H1 (cell line): Measurements from ENCODE around the gene WDR81. TPM values are rescaled to one million over a fixed set of nuclear protein-coding genes. Genes with fewer than 3 reads are reported as not detected.
A peak's percentile ranks its signal among the peaks of the same experiment; 100 is the strongest.

Experiments
- CTCF ChIA-PET: fragments of 300-600 bp; sonication (Branson Sonifier 250); formaldehyde crosslinking; loops from one replicate; lab custom pipeline; 2021; ENCODE audit not compliant: partially characterized antibody; lab: Charles Lee
- POLR2A ChIA-PET: fragments of 300-600 bp; sonication (Branson Sonifier 250); formaldehyde crosslinking; loops from one replicate; lab custom pipeline; 2021; ENCODE audit warnings: inconsistent platforms; ENCODE audit not compliant: partially characterized antibody; lab: Charles Lee
- DNase-seq, 2 experiments: peaks; one replicate each; pipeline versions ENCODE4 v3.0.0 to v3.0.0-alpha.2; 2010 to 2022; ENCODE audit warnings: low spot score in 2 of 2, low read depth in 1 of 2, mixed read lengths in 1 of 2
- FAIRE-seq: peaks from 2 replicates; lab custom pipeline; 2011; peaks lifted over from hg19 to GRCh38; lab: Jason Lieb, UNC
- H2AFZ ChIP-seq: 2 replicates; pipeline ENCODE4 v1.8.1; 2012; ENCODE audit warnings: low read length, inconsistent platforms
- H2AK5ac ChIP-seq: 2 replicates; pipeline ENCODE4 v1.6.1; 2013; ENCODE audit warnings: low read depth, low read length
- H2BK120ac ChIP-seq: replicated peaks from 2 replicates; pipeline ENCODE3; 2013; ENCODE audit warnings: low read depth, low read length, inconsistent platforms
- H2BK12ac ChIP-seq: 2 replicates; pipeline ENCODE4 v1.6.1; 2013; ENCODE audit warnings: low read depth, low read length
- H2BK15ac ChIP-seq: 2 replicates; pipeline ENCODE4 v1.6.1; 2013; ENCODE audit warnings: low read length
- H2BK20ac ChIP-seq: 2 replicates; pipeline ENCODE4 v1.6.1; 2013; ENCODE audit warnings: low read length
- H2BK5ac ChIP-seq: 2 replicates; pipeline ENCODE4 v1.6.1; 2013; ENCODE audit warnings: low read depth, low read length
- H3K14ac ChIP-seq: 2 replicates; pipeline ENCODE4 v1.6.1; 2013; ENCODE audit warnings: inconsistent platforms; ENCODE audit not compliant: insufficient read length
- H3K18ac ChIP-seq: 2 replicates; pipeline ENCODE4 v1.6.1; 2013; ENCODE audit warnings: low read length; ENCODE audit errors: extremely low read depth
- H3K23ac ChIP-seq: 2 replicates; pipeline ENCODE4 v1.6.1; 2013; ENCODE audit warnings: inconsistent platforms; ENCODE audit not compliant: insufficient read length
- H3K23me2 ChIP-seq: 2 replicates; pipeline ENCODE4 v1.6.1; 2013; ENCODE audit warnings: low read depth, low read length
- H3K27ac ChIP-seq: 2 replicates; pipeline ENCODE4 v1.6.1; 2011; ENCODE audit warnings: low read depth, low read length, inconsistent platforms
- H3K27me3 ChIP-seq, 4 experiments: replicated peaks in 1 of 4; 1 replicate in 1 of 4; 2 replicates in 3 of 4; pipeline versions ENCODE4 v1.6.1 to v1.8.1; 2011 to 2013; ENCODE audit warnings: low read length in 3 of 4, mild to moderate bottlenecking in 3 of 4, inconsistent platforms in 2 of 4, mixed read lengths in 2 of 4, moderate library complexity in 1 of 4; ENCODE audit not compliant: control insufficient read depth in 3 of 4, insufficient read depth in 3 of 4; ENCODE audit errors: extremely low read depth in 1 of 4
- H3K36me3 ChIP-seq, 4 experiments: 2 replicates each; pipeline versions ENCODE4 v1.6.1 to v1.8.1; 2011 to 2013; ENCODE audit warnings: mild to moderate bottlenecking in 4 of 4, low read length in 3 of 4, moderate library complexity in 2 of 4, control low read depth in 1 of 4, inconsistent platforms in 1 of 4; ENCODE audit not compliant: insufficient read depth in 4 of 4, control insufficient read depth in 2 of 4
- H3K4ac ChIP-seq: replicated peaks from 2 replicates; pipeline ENCODE3; 2013; ENCODE audit warnings: low read length, low read depth, mixed read lengths, inconsistent platforms; ENCODE audit not compliant: insufficient read length
- H3K4me1 ChIP-seq, 4 experiments: replicated peaks in 1 of 4; 1 replicate in 1 of 4; 2 replicates in 3 of 4; pipeline versions ENCODE4 v1.6.1 to v1.8.1; 2011 to 2013; ENCODE audit warnings: low read length in 3 of 4, inconsistent platforms in 2 of 4, mixed read lengths in 1 of 4; ENCODE audit not compliant: insufficient read depth in 4 of 4, control insufficient read depth in 3 of 4
- H3K4me2 ChIP-seq, 2 experiments: 2 replicates each; pipeline versions ENCODE4 v1.6.1 to v1.8.1; 2011 to 2013; ENCODE audit warnings: low read depth in 2 of 2, low read length in 2 of 2, control low read depth in 1 of 2, inconsistent platforms in 1 of 2, mild to moderate bottlenecking in 1 of 2; ENCODE audit not compliant: insufficient read depth in 1 of 2
- H3K4me3 ChIP-seq, 4 experiments: fragments of 200-600, 300-600 bp in 1 of 4; sonication (generic), shearing (Covaris generic), sonication (Bioruptor Twin) in 1 of 4; 2 replicates each; pipeline versions ENCODE4 v1.5.1 to v1.8.1; 2011 to 2016; ENCODE audit warnings: low read length in 4 of 4, low read depth in 3 of 4, control low read depth in 2 of 4, inconsistent platforms in 2 of 4, mild to moderate bottlenecking in 2 of 4, mixed read lengths in 1 of 4, moderate library complexity in 1 of 4; ENCODE audit not compliant: insufficient read depth in 2 of 4; ENCODE audit errors: extremely low read depth in 1 of 4
- H3K56ac ChIP-seq: replicated peaks from 2 replicates; pipeline ENCODE3; 2013; ENCODE audit warnings: low read depth, mild to moderate bottlenecking, mixed read lengths, low read length, inconsistent platforms; ENCODE audit not compliant: insufficient read length
- H3K79me1 ChIP-seq: 2 replicates; pipeline ENCODE4 v1.6.1; 2013; ENCODE audit warnings: low read depth, low read length, control low read depth
- H3K79me2 ChIP-seq, 2 experiments: 2 replicates each; pipeline versions ENCODE4 v1.6.1 to v1.8.1; 2012 to 2013; ENCODE audit warnings: low read length in 2 of 2, mild to moderate bottlenecking in 2 of 2, inconsistent platforms in 1 of 2; ENCODE audit not compliant: insufficient read depth in 2 of 2, control insufficient read depth in 1 of 2
- H3K9ac ChIP-seq, 4 experiments: replicated peaks in 1 of 4; 1 replicate in 1 of 4; 2 replicates in 3 of 4; pipeline versions ENCODE4 v1.6.1 to v1.8.1; 2011 to 2013; ENCODE audit warnings: low read depth in 3 of 4, low read length in 3 of 4, control low read depth in 2 of 4, mild to moderate bottlenecking in 2 of 4, moderate library complexity in 2 of 4, inconsistent platforms in 1 of 4; ENCODE audit errors: extremely low read depth in 1 of 4
- H3K9me3 ChIP-seq, 2 experiments: 2 replicates each; pipeline versions ENCODE4 v1.6.1 to v1.8.1; 2012 to 2013; ENCODE audit warnings: mild to moderate bottlenecking in 2 of 2, moderate library complexity in 2 of 2, control low read depth in 1 of 2, inconsistent platforms in 1 of 2, low read depth in 1 of 2, low read length in 1 of 2, mixed read lengths in 1 of 2; ENCODE audit not compliant: insufficient read depth in 2 of 2
- H4K20me1 ChIP-seq, 2 experiments: replicated peaks in 1 of 2; 2 replicates each; pipeline versions ENCODE3 to v1.8.1; 2011 to 2013; ENCODE audit warnings: inconsistent platforms in 2 of 2, low read length in 2 of 2, mild to moderate bottlenecking in 1 of 2; ENCODE audit not compliant: insufficient read depth in 2 of 2, control insufficient read depth in 1 of 2
- H4K5ac ChIP-seq: 2 replicates; pipeline ENCODE4 v1.6.1; 2013; ENCODE audit warnings: low read length, low read depth, mixed read lengths, inconsistent platforms; ENCODE audit not compliant: insufficient read length
- H4K8ac ChIP-seq: 2 replicates; pipeline ENCODE4 v1.8.0; 2013; ENCODE audit warnings: mild to moderate bottlenecking, moderate library complexity, low read length, inconsistent platforms; ENCODE audit not compliant: insufficient read depth; ENCODE audit errors: extremely low read depth
- H4K91ac ChIP-seq: replicated peaks from 2 replicates; pipeline ENCODE3; 2013; ENCODE audit warnings: low read length, mixed read lengths, inconsistent platforms; ENCODE audit not compliant: insufficient read length
- BACH1 ChIP-seq: IDR thresholded peaks from 2 replicates; pipeline ENCODE4 v1.6.1; 2012; ENCODE audit warnings: low read length, improper control_type of control experiment
- CHD2 ChIP-seq: IDR thresholded peaks from 2 replicates; pipeline ENCODE4 v1.6.1; 2012; ENCODE audit warnings: low read length, improper control_type of control experiment
- CTBP2 ChIP-seq: IDR thresholded peaks from 2 replicates; pipeline ENCODE4 v1.7.0; 2011; ENCODE audit warnings: borderline replicate concordance, mild to moderate bottlenecking, moderate library complexity, mixed read lengths, low read length; ENCODE audit not compliant: insufficient read depth, insufficient read length
- POLR2AphosphoS5 ChIP-seq: IDR thresholded peaks from 2 replicates; pipeline ENCODE4 v1.6.1; 2011; ENCODE audit warnings: low read depth, low read length
- RFX5 ChIP-seq: IDR thresholded peaks from 2 replicates; pipeline ENCODE4 v1.6.1; 2011; ENCODE audit warnings: low read depth, low read length, improper control_type of control experiment, borderline replicate concordance
- SIN3A ChIP-seq, 2 experiments: IDR thresholded peaks in 1 of 2; conservative IDR thresholded peaks in 1 of 2; 2 replicates each; pipeline ENCODE4 v1.6.1; 2011 to 2012; ENCODE audit warnings: low read length in 2 of 2, improper control_type of control experiment in 1 of 2, low read depth in 1 of 2, mild to moderate bottlenecking in 1 of 2
- SP1 ChIP-seq: IDR thresholded peaks from 2 replicates; pipeline ENCODE4 v1.6.1; 2011; ENCODE audit warnings: low read depth, low read length
- SP4 ChIP-seq: IDR thresholded peaks from 2 replicates; pipeline ENCODE4 v1.6.1; 2012; ENCODE audit warnings: low read length, inconsistent platforms
- SRF ChIP-seq: IDR thresholded peaks from 2 replicates; pipeline ENCODE4 v1.6.1; 2011; ENCODE audit warnings: mild to moderate bottlenecking, low read depth, low read length, moderate library complexity
- TAF1 ChIP-seq: IDR thresholded peaks from 2 replicates; pipeline ENCODE4 v1.6.1; 2011; ENCODE audit warnings: mild to moderate bottlenecking, low read depth, low read length
- TAF7 ChIP-seq: optimal IDR thresholded peaks from 2 replicates; pipeline ENCODE3; 2011; ENCODE audit warnings: low read depth, mild to moderate bottlenecking, inconsistent platforms, low read length, moderate library complexity, borderline replicate concordance
- TBP ChIP-seq: IDR thresholded peaks from 2 replicates; pipeline ENCODE4 v1.6.1; 2011; ENCODE audit warnings: low read depth, low read length, improper control_type of control experiment
- WGBS, 2 experiments: shearing (Covaris generic) in 1 of 2; methylation state at CpG; one replicate each; pipeline versions ENCODE4 v1.1.6 to v1.1.7; 2013 to 2015; ENCODE audit warnings: low lambda C conversion rate in 2 of 2, mixed read lengths in 2 of 2, inconsistent platforms in 1 of 2, low coverage in 1 of 2, missing lambda C conversion rate in 1 of 2; ENCODE audit not compliant: insufficient replicate concordance in 2 of 2, insufficient coverage in 1 of 2, insufficient read length in 1 of 2; ENCODE audit errors: extremely low coverage in 1 of 2, missing lambda C conversion rate in 1 of 2; 5-methylcytosine and 5-hydroxymethylcytosine counted together
- polyA plus RNA-seq, 7 experiments: library from polyadenylated mRNA; depleted of rRNA in 3 of 7; stranded (reverse) in 5 of 7; unstranded in 2 of 7; fragments of >200 nt in 5 of 7; fragments of 200-250 nt in 2 of 7; gene quantifications; 1 replicate in 5 of 7; 2 replicates in 1 of 7; 4 replicates in 1 of 7; pipeline versions ENCODE4 v1.2.1 to v1.2.3, GENCODE V29; 2011 to 2013; ENCODE audit warnings: missing spikeins in 2 of 7, mixed read lengths in 2 of 7
- total RNA-seq: library from RNA; stranded (reverse); fragmentation: NEBNext Ultra II Directional; extraction: Animal tissue kit (Norgen Biotek cat#: 25700); gene quantifications from 2 replicates; pipeline ENCODE4 v1.2.1, GENCODE V29; 2021

Gene WDR81
- total and polyA plus RNA-seq, 2 of the 8 experiments (the other 6 are each of a cell fraction or from before 2014, with no cell fraction given), result 9.1 to 12.3 TPM

DNA sequence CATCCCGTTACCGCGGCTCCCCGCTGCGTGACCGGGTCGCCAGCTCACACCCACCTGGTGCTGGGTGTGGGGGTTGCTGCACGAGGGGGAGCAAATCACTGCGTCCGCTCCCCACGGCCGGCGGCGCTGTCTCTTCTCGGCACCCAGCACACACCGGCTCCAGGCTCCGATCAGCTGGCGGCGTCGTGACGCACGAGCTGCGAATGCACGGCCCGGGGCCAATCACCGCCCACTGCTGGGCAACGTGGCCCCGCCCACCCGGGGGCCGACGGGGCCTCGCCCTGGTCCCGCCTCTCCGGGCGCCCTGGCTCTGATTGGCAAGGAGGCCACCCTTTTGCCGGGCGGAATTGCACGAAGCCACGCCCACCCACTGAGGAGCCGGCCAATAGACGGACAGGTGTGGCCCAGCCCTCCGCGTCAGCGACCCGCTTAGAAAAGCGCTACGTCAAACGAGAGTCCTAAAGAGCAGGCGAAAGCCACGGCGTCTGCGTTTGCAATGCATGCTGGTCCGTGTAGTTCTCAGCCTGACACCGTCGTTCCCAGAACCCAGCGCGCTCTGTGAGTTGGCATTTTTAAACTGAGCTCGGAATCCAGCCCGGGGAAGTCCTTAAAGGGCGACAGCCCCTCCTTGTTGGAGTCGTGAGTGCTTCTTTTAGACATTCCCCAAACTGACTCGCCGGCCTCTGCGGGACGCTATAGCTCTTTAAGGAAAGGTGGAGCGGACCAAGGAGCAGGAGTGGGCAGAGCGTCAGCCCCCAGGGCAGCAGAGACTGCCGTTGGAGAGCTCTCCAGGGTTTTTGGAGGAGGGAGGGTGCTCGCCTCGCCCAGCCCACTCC, 8.2 kb upstream of the WDR81 start:
- peak overlapping the region; percentile 80 for H2BK12ac ChIP-seq
- H3K56ac ChIP-seq, result peak overlapping the region; percentile 97
- H4K20me1 ChIP-seq, result peaks cover 0 to 7% of the 10 kb centered on the region in 2 experiments
- peak overlapping the region; percentile 65 for H4K5ac ChIP-seq
- peak overlapping the region; percentile 93; the same call in 1 of the 2 replicates for H4K8ac ChIP-seq
- no peak overlapping the region for H3K14ac ChIP-seq
- POLR2A ChIA-PET, result interaction anchor here (0.6 to 2.6 kb wide), 39 partner anchors 8 to 683 kb away, joined by 3 to 31 read pairs (median 5); partner anchors contain the start of genes MYO1C, PRPF8, RILP and RPA1
- 3% methylated on average over 67 of the region's 70 CpGs; no CpG with 5 or more reads in 1 of the 2 experiments for WGBS, 2 experiments
- H3K27ac ChIP-seq, result peak overlapping the region; percentile 94
- H2BK20ac ChIP-seq, result no peak overlapping the region
- H3K23ac ChIP-seq, result no peak overlapping the region
- peak overlapping the region; percentile 99 for H3K18ac ChIP-seq
- H2AK5ac ChIP-seq, result no peak overlapping the region; the same call in 1 of the 2 replicates
- DNase-seq (peak; percentile 99 to 100), FAIRE-seq (peak; percentile 87)
- no peaks in the 10 kb centered on the region for H3K9me3 ChIP-seq
- peaks cover 0 to 16% (median 12%) of the 10 kb centered on the region in 4 experiments; a peak in 6 of 7 replicates for H3K4me1 ChIP-seq
- peak overlapping the region; percentile 72; the same call in 1 of the 2 replicates for H2BK15ac ChIP-seq
- CTCF ChIA-PET, result interaction anchor here (0.8 to 6.9 kb wide), 7 partner anchors 12 to 149 kb away, joined by 3 to 117 read pairs (median 5); no protein-coding TSS in a partner anchor
- H3K4me2 ChIP-seq, result peak overlapping the region; percentile 92 to 97
- H3K27me3 ChIP-seq, result no peaks in the 10 kb centered on the region
- no peaks in the 10 kb centered on the region for H3K36me3 ChIP-seq
- peak overlapping the region; percentile 88 for H3K4ac ChIP-seq
- no peaks in the 10 kb centered on the region for H3K79me2 ChIP-seq
- H4K91ac ChIP-seq, result peak overlapping the region; percentile 94
- H3K79me1 ChIP-seq, result peaks cover 7% of the 10 kb centered on the region; the same call in 1 of the 2 replicates
- peak overlapping the region; percentile 98 for H2BK5ac ChIP-seq
- no peak overlapping the region for H2AFZ ChIP-seq
- H3K23me2 ChIP-seq, result peaks cover 17% of the 10 kb centered on the region
- H3K4me3 ChIP-seq, result peak overlapping the region; percentile 74 to 94 (median 82)
- H3K9ac ChIP-seq, result peak overlapping the region; percentile 57 to 89 (median 82)
- H2BK120ac ChIP-seq, result peak overlapping the region; percentile 17
- TF ChIP-seq TAF1, result peak; percentile 91
- 0 out of 2 replicates have a peak, but pooled peaks have one; percentile 15 for TF ChIP-seq SRF
- peak; percentile 15 for TF ChIP-seq CTBP2
- TF ChIP-seq POLR2AphosphoS5, result peak; percentile 87
- TF ChIP-seq SP1, result peak; percentile 96
- TF ChIP-seq SP4, result peak; percentile 95
- no peak for TF ChIP-seq RFX5
- peak; percentile 87 for TF ChIP-seq TBP
- TF ChIP-seq BACH1, result peak; percentile 99
- peak; percentile 80 for TF ChIP-seq TAF7
- TF ChIP-seq SIN3A (conservative IDR thresholded peaks at IDR 0.05 in 1 of 2, IDR thresholded peaks at IDR 0.05 in 1 of 2; ENCODE audit: low read depth in 1 of 2, low read length in 2 of 2), result peak; percentile 92 to 96
- TF ChIP-seq CHD2, result peak; percentile 89
